Uterus (tissue), 2 donors: Measurements from ENCODE around the gene CCDC127.
"Not testable (repeated sequence)": the region's sequence is repeated elsewhere in the genome, so short reads cannot be mapped to it uniquely, and the experiment has no call there.

Experiments used
- POLR2A ChIP-seq, 2 donors: fragments of 450-650 bp; IDR thresholded peaks; one replicate each; pipeline ENCODE4 v1.6.1; 2016; ENCODE audit warnings: antibody characterized with exemption in 2 of 2, mild to moderate bottlenecking in 1 of 2, moderate library complexity in 1 of 2
- TF ChIP-seq, protein P1 (sequence below), 4 experiments: fragments of 200-600 bp in 2 of 4; fragments of 450-650 bp in 2 of 4; sonication (generic) in 2 of 4; IDR thresholded peaks; one replicate each; pipeline ENCODE4 v1.5.1; 2016 to 2019; ENCODE audit warnings: antibody characterized with exemption in 4 of 4, mild to moderate bottlenecking in 2 of 4, moderate library complexity in 1 of 4

DNA sequence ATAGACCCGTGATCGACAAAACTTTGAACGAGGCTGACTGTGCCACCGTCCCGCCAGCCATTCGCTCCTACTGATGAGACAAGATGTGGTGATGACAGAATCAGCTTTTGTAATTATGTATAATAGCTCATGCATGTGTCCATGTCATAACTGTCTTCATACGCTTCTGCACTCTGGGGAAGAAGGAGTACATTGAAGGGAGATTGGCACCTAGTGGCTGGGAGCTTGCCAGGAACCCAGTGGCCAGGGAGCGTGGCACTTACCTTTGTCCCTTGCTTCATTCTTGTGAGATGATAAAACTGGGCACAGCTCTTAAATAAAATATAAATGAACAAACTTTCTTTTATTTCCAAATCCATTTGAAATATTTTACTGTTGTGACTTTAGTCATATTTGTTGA is 38.4 kb upstream of the CCDC127 start:
- TF ChIP-seq, protein P1, sequence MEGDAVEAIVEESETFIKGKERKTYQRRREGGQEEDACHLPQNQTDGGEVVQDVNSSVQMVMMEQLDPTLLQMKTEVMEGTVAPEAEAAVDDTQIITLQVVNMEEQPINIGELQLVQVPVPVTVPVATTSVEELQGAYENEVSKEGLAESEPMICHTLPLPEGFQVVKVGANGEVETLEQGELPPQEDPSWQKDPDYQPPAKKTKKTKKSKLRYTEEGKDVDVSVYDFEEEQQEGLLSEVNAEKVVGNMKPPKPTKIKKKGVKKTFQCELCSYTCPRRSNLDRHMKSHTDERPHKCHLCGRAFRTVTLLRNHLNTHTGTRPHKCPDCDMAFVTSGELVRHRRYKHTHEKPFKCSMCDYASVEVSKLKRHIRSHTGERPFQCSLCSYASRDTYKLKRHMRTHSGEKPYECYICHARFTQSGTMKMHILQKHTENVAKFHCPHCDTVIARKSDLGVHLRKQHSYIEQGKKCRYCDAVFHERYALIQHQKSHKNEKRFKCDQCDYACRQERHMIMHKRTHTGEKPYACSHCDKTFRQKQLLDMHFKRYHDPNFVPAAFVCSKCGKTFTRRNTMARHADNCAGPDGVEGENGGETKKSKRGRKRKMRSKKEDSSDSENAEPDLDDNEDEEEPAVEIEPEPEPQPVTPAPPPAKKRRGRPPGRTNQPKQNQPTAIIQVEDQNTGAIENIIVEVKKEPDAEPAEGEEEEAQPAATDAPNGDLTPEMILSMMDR (IDR thresholded peaks at IDR 0.05), result not testable (repeated sequence)
- TF ChIP-seq POLR2A (IDR thresholded peaks at IDR 0.05), result not testable (repeated sequence)
